Superior temporal gyrus (tissue), 1 donor: ENCODE results near the gene SMURF1.

Experiments used
- DNase-seq: peaks from one replicate; pipeline ENCODE4 v3.0.0-alpha.2; 2016; ENCODE audit errors: extremely low spot score

Gene SMURF1

DNA sequence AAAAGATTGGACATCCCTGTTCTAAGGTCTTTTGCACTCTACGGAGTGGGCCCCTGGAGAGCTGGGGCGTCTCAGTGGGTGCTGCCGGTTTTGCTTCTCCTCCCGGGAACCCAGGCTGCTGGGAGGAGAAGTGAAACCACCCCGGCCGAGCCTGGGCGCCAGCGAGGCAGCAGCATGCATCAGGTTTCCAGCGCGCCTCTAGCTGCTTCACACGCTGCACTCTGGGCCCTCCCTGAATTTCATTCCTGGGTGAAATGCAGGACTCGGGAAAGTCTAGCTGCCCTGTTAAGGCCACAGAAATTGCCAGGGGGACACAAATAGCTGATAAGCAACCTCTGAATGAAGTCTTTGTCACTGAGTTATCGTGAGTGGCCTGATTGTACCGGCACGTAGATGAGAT lies 138.1 kb downstream of the SMURF1 start:
- DNase-seq, result no peak

GRCh38 chr7:99004781-99005500 lies 139.0 kb downstream of the SMURF1 start:
- DNase-seq, result no peak

GRCh38 chr7:99004216-99004615 lies 139.7 kb downstream of the SMURF1 start:
- DNase-seq, result no peak

DNA sequence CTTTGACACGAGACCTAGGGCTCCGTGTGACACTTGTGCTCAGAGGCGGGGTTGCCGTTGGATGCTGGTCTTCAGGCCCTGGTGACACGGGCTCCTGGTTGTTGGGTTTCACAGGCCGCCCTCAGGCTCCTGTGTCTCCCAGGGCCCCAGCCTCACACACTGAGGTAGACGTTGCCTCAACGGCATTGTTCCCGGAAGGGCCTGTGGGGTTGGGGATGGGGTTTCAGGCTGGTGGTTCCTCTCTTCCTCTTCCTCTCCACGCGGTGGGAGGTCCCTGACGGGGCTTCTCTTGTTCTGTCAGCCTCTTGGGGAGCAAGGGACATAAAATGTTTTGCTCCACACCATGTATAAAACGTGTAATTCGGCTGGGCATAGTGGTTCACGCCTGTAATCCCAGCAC lies 140.5 kb downstream of the SMURF1 start:
- DNase-seq, result no peak

- no peak for DNase-seq
Observed at GRCh38 chr7:99002827-99003212, 141.1 kb downstream of the SMURF1 start.

DNA sequence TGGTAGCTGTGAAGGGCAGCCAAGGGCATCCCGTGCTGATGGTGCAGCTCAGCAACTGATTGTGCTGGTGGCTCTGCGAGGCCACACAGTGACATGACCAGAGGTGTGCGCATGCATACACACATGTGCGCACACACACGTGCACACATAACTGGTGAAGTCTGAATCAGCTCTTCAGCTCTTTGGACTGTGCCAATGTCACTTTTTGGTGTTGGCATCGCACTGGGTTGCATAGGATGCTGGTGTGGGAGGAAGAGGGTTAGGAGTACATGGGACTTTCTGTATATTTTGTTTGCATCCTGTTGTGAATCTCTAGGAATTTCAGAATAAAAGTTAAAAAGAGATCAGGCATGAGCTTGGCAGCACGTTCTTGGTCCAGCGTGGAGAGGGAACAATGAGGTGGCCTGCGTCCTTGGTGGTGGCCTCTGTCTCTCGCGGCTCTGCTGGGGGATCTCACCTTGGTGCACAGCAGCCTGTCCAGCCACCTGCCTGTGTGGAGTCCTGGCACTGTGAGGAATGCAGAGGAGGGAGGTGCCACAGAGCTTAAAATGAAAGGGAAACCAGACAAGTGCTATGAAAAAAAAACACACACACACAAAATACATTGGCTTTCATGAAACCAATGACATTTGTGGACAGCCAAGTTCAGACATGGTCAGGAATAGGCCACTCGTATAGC lies 141.6 kb downstream of the SMURF1 start:
- no peak for DNase-seq

DNA sequence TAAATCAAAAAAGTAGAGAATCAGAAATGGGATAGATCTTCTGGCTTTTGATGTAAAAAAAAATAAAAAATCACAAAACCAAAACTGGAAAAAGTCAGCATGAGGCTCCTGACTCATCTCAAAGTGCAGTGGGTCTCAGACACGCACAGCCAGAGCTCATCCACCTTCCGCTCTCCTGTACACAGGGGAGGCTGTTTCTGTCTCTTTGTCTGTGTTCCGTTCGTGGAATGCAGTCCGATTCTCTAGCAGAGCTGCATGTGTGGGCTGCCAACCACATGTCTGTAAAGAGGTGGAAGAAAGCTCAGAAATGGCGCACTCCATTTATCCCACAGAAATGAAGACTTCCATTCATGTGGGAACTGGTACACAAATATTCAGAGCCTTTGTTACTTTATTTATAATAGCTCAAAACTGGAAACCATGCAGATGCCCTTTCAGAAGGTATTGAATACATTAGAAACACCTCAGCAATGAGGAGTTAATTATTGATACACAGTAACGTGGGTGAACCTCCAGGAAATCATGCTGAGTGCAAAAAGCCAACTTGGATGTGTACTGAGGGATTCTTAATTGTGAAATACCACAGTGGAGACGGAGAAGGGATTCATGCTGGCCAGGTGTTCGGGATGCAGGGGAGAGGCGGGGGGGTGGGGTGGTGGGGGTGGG lies 142.3 kb downstream of the SMURF1 start:
- peak; percentile 37 for DNase-seq

DNA sequence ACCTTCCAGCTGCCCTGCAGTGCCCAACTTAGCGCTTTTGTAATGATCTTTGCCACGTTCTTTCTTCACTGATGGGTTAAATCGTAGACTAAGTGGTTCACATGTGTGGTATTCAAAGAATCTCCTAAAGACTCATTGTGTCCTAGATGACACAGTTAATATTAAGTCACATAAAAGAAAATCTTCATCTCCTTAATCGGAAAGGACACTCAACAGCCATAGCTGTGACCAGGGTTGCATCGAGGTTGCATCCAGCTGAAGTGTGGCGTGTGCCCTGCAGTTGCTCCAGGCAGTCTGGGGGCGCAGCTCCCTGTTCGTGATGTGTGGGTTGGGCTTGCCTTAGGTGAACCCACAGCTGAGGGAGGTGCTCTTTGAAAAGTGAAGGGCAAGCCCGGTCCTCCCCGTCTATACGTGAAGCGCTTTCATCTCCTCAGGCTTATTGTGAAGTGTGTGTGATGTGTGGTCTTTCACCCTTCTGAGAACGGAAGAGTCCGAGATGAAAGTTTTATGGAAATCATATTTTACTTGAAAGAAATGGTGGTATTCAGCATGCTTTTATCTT lies 142.9 kb downstream of the SMURF1 start:
- no peak for DNase-seq

DNA sequence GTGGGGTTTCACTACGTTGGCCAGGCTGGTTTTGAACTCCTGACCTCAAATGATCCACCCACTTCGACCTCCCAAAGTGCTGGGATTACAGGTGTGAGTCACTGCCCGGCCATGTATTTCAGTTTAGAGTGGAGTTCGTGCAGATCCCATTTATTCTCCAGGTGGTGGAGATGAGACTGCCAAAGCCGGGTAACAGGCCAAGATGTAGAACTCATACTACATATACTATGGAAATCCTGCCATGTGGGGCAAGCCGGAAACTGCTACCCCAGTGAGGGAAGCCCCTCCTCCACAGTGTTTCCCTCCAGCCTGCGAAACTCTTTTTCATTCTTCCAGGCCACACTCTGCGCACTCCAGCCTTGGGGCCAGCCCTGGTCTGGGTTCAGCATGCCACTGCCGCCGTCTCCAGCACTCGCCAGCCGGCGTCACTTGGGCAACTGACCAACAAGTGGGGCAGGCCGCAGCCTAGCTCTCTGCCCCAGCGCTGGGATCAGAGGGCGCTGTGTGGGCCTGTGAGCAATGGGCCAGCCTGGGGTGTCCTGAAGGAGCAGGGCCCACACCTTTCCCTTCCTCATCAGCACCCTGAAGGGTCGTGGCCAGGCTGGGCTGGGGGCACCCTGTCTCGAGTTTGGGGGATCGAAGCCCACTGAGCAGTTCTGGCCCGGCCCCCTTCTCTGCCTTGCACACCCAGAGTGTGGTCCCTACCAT lies 143.6 kb downstream of the SMURF1 start:
- no peak for DNase-seq

DNA sequence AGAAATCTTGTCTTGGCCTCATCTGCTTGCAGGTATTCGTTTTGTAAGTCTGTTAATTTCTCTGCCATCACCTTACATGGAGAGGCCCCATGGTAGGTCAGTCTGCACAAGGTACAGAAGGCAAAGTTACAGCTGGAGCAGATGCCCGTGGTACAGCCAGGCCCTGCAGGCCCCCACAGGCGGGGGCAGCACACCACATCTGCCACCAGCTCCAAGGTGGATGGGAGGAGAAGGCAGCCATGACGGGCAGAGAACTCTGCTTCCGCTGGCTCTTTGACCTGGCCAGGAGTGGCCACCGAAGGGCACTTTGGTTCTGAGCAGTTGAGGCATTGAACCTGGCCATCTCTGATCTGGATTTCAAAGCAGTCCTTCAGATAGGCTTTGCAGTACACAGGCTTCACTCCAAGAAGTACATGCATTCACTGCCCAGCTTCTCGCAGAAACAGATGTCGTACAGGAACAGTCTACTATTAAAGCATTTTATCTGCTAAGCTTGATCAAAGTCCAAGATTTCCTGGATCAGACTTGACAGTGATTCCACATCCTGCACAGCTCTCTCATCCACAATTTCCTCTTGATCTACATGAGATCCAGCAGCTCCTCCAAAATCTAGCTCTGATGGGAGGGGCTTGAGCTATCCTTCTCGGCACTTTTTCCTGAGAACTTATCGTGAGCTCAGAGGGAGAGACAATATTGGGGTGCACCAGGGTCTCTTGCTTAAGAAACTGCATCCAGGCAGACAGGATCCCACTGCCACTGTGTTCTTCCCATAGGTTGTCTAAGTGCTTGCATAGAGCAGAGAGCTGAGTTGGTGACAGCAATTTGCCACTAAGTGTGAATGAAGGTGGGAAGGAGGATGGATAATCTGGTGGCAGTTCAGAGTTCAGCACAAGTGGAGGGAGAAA lies 144.8 kb downstream of the SMURF1 start:
- peak; percentile 46 for DNase-seq

DNA sequence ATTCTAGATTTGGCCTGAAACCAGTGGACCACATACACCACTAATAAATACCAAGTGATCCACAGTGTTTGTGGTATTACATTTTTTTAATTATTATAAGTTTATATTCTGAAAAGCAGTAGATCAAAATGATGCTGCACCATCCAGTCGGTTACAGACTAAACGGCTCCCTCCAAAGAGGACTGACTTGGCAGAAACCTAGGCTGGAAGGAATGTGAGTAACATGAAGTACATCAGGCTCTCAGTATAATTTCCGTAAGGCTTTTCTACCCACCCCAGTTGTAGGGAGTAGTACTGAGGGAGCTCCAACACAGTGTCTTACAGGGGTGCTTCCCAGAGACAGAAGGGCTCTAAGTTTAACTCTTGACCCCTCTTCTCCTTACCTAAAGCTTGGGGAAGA lies 146.1 kb downstream of the SMURF1 start:
- DNase-seq, result no peak

DNA sequence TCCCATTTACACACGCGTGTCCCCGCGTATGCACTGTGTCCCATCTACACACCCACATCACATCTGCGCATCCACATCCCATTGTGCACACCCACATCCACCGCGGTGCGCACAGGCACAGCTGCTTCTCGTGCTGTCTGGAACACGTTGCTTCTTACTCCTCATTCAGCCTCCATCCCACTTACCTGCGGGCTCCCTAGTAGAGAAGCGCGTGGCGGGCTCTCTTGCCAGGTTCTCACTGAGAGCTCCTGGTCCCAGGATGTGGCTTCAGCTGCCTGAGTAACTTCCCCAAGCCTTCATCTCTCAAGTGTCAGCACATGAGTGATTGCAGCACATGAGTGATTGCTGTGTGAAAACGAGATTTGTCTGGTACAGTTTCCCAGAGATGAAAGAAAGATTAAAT lies 147.8 kb downstream of the SMURF1 start:
- no peak for DNase-seq

DNA sequence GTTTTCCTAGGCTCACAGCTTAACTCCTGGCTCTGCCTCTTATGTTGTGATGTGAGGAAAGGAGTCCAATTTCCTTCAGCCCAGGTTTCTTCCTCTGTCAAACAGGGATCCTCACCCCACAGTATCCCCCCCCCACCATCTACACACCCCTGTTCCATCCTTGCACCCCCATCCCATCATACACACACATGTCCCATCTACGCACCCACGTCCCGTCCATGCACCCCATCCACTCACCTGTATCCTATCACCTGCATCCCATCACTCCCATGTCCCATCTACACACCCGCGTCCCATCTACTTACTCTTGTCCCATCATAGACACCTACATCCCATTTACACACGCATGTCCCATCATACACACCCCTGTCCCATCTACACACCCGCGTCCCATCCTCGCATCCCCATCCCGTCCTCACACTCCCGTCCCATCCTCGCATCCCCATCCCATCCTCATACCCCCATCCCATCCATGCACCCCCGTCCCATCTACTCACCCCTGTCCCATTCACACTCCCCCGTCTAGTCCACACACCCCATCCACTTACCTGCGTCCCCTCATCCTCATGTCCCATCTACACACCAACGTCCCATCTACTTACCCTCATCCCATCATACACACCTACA lies 148.3 kb downstream of the SMURF1 start:
- DNase-seq, result no peak

DNA sequence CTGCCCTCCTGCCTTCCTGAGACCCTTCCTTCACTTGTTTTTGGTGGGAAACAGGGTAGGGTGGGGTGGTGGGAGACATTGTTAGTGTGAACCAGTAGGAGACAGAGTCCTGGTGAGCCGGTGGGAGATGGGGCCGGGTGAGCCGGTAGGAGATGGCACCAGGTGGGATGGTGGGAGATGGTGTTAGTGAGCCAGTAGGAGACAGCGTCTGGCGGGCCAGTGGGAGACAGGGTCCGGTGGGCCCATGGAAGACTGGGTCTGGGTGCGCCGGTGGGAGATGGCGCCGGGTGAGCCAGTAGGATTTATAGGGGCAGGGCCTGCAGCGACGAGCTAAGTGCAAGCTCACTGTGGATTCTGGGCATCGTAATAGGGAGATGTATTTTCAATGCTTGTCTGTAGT lies 148.8 kb downstream of the SMURF1 start:
- no peak for DNase-seq

GRCh38 chr7:98994046-98994944 lies 149.6 kb downstream of the SMURF1 start:
- no peak for DNase-seq

GRCh38 chr7:98993024-98993897 lies 150.6 kb downstream of the SMURF1 start:
- no peak for DNase-seq

DNA sequence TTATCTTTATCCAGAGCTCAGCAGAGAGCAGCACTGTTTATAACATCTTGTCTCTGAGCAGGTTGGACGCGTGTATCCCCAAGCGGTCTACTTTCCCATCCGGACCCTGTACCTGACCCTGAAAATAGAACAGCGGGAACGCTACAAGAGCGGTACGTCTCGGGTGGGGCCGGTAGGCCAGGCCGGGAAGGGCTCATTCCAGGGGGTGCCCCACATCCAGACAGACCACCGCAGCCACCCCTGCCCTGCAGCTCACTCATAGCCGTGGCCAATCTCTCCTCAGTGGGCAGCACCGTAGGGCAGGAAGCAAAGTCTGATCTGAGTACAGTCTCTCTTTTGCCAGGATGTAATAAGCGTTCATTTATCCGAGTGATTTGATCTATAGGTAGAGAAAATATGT lies 151.8 kb downstream of the SMURF1 start:
- DNase-seq, result no peak

- DNase-seq, result no peak
Observed at GRCh38 chr7:98991141-98991540, 152.8 kb downstream of the SMURF1 start.

DNA sequence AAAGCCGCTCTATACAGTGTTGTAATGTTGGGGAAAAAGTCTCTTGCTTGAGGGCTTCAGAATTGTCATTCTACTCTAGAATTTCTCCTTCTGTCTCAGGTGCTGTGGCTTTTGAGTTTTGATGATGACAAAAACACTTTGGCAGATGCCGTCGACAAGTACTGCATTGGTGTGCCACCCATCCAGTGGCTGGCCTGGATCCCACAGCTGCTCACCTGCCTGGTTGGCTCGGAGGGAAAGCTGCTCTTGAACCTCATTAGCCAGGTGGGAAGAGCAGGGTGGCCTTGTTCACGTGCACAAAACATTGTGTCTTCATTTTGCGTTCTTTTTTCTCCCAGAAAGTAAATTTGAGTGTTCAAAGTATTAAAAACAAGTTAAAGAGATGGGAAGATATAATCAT lies 153.6 kb downstream of the SMURF1 start:
- no peak for DNase-seq
